Ramos (cell line): Measurements from ENCODE around the gene USH2A.

Experiments used
- in situ Hi-C: fragments of 300-500 bp; cut with MboI; formaldehyde crosslinking; loops from one replicate; pipeline ENCODE4 v1.14.3; 2022; ENCODE audit warnings: low sequenced_read_pairs; ENCODE audit not compliant: unreplicated experiment

Gene USH2A

DNA sequence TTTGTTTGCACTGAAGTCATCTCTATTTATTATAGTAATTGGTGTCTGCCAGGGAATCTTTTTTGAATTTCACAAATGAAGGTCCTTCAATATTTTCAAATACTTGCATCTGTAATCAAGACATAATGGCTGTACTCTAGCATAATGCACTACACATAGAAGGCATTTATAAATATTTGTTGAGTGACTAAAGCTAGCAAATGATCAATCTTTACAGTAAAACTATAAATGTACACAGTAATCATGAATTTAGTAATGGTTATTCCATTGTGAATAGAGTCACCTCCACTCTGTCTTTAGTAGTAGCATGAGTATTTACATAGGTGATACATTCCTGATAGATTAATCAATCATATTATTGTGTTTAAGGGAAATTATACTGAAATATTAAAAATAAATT lies 119.6 kb downstream of the USH2A start:
- in situ Hi-C loops, result no loop called here

DNA sequence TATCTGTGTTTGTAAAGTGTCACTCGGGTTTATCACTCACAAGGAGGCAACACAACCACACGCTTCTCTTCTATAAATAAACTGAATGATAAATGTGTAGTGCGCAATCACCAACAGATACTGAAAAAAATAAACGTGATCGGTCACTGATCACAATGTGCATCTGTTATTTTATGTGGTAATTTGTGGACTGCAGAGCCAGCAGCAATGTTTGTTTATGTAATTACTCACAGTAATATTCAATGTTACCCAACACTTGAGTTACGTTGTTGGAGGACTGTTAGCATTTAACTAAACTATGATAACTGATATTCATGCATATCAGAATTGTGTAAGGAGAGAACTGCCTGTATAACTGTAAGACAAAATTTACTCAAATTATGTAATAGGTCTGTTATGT lies 129.6 kb downstream of the USH2A start:
- in situ Hi-C loops, result no loop called here

DNA sequence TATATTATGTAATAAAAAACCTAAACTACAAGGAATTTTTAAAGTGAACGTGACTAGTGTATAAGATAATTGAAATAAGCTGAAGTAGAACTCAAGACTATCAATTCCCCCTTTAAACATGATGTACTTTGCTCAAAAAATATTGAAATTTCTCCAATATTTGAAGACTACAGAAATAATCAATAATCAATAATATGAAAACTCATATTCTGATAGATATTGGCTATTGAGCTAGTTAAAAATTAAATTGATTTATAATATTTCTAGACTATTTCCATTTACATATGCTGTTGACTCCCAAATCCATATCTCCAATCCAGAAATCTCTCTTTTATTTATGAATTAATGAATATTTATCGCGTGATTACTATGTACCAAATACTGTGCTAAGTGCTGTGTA lies 133.2 kb downstream of the USH2A start:
- in situ Hi-C loops, result no loop called here

DNA sequence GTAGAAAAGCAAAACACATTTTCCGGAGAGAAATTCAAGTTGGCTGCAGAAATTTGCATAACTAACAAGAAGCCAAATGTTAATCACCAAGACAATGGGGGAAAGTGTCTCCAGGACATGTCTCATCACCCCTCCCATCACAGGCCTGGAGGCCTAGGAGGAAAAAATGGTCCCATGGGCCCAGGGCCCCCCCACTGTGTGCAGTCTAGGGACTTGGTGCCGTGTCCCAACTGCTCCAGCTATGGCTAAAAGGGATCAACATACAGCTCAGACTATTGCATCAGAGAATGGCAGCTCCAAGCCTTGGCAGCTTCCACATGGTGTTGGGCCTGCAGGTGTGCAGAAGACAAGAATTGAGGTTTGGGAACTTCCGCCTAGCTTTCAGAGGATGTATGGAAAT lies 138.2 kb downstream of the USH2A start:
- in situ Hi-C loops, result no loop called here

DNA sequence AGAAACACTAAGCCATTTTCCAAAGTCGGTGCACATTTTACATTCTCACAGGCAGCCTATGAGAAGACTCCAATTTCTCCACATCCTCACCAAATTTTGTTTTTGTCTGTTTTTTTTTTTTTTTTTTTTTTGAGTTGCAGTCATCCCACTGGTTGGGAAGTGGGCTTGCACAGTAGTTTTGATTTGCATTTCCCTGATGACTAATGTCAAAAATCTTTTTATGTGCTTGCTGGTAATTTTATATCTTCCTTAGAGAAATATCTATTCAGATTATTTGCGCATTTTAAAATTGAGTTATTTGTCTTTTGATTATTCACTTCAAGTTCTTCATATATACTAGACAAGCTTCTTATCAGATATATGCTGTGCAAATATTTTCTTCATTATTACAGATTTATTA lies 141.5 kb downstream of the USH2A start:
- in situ Hi-C loops, result no loop called here

DNA sequence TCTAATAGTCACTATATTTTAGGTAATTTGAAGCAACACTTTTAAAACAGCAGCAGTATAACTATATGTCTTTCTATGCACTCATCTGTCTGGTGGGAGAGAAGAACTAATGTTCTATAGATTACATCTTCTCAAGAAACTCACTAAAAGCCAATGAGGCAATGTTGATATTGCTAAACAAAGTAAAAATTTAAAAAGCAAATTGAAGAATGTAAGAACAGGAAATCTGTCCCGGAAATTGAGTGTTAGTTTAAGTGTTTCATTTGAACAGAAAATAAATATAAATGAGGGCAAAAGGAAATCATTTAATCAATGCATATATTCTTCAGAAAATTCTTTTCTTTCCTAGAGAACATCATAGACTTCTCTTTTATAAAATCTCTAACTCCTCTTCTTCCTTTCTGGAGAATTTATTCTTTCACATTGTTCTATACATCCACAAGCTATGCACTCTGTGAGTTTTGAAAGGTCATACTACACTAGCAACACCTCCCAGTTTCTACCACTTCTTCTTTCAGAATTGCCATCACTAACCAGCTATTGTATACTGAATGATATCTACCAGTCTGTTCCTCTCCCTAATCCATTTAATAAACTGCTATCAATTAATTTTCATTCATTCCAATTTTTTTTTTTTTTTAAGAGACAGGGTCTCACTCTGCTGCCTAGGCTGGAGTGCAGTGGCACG lies 153.0 kb downstream of the USH2A start:
- in situ Hi-C loops, result no loop called here

DNA sequence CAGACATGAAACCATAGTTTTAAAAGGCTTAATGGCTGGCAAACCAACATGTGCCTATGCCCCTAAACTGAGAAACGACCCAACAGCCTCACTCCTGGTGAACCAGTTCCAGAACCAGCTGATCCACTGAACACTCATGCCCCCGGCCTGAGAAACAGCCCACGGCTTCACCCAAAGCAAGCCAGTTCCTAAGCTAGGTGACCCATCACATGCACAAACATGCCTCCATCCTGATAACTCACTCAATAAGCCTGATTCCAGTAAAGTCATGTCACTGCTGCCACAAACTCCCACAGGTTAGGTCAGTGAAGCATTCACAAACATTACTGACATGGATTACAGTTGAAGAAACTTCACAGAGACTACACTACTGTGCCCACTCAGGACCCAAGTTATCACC lies 161.6 kb downstream of the USH2A start:
- in situ Hi-C loops, result no loop called here

DNA sequence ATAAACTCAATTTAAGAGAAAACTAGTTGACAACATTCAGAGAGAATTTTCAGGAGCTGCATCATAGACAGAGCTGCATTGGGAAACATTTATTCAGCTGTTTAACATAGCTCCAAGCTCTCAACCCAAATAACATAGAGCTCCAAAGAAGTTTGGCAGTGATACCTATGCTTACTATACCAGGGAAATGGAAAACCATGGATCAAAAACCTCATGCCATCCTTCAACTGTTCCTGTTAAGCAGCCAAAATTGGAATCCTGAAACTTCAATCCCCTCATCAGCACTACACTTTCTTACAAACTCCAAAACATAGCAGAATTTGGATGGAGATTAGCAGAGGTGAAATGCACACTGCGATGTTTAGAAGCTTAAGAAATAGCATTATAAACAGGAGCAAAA lies 164.4 kb downstream of the USH2A start:
- in situ Hi-C loops, result no loop called here

DNA sequence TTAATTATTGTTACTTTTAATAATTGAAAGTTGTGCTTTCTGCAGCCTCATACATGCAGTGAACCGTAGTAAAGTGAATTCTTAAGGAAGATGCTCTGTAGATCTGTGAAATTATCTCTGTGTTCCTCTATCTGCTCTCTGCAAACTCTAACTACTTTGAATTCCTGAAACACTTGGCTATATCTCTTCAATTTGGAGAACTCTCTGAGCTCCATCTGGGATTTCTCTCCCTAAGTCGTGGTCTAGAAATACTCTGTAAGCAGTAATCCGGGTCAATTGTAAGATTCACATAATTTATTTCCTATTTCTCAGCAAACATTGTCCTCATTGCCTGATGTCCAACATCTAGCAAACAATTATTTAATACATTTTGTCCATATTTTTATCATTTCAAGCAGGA lies 164.9 kb downstream of the USH2A start:
- in situ Hi-C loops, result no loop called here

DNA sequence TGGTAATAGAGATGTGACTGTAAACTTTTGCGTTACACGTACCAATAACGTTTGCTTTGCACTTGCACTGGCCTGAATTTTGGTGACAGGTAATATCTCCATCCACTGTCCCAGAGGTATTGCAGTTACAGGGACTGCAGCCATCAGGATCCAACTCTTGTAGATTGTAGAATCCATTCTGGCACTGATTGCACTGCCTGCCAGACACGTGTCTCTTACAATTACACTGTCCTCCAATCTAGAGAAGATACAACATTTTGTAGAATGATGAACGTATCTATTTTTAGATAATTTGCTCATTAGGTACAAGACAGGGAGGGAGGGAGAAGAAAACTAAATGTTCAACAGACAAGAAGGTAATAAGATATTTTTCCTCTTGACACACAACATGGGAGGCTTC lies 172.4 kb downstream of the USH2A start:
- in situ Hi-C loops, result no loop called here

DNA sequence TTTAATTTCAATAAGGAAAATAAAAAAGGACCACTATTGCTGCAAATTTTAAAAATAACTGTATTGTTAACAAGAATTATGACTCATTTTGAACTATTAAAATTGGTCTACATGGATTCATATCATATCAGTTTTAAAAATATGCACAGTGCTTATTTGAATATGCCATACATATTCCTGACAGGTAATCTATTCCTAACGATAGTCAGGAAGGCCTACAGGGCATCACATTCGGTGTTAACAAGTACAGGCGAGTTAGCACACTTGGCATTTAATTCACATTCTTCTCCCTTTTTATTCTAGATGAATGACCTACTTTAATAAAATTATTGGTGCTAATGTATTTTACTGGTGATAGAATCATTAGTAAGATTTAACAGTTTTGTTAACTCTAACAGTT lies 174.6 kb downstream of the USH2A start:
- in situ Hi-C loops, result no loop called here

DNA sequence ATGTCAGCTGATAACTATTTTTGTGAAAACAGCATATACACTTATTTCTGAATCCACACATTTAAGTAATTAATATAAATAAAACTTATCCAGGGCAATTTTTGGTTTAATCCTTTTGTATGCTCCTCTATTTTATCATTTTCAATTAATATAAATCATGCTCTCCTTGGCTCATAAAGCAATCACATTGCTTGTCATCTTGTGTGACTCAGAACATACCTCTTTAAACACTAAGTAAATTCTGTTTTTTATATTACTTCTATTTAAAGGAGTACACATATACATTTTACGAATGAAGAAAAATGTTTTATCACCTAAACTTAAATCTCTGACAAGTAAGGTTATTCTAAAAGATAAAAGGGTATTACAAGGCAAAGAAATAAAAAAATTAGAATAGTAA lies 175.3 kb downstream of the USH2A start:
- in situ Hi-C loops, result no loop called here

DNA sequence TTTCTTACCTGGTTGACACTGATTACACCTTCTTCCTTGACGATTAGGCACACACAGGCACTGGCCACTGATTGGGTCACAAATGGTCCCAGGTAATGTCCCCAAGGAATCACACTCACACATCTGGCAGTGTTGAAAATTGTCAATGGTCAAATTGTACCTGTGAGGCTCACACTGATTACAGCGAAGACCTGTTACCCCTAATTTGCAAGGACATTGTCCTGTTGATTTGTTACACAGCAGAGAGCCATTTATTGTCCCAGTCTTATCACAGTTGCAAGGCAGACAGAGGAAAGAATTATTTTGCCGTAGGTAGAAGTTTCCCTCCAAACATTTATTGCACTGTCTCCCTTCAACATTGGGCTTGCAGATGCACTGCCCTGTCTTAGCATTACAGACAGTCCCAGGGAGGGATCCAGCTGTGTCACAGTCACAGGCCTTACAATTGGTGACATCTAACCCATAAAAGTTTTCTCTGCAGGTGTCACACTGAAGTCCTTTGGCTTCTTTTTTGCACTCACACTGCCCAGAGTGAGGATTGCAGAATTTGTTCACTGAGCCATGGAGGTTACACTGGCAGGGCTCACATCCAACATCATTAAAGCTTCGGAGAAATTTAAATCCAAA lies 176.6 kb downstream of the USH2A start:
- in situ Hi-C loops, result no loop called here

DNA sequence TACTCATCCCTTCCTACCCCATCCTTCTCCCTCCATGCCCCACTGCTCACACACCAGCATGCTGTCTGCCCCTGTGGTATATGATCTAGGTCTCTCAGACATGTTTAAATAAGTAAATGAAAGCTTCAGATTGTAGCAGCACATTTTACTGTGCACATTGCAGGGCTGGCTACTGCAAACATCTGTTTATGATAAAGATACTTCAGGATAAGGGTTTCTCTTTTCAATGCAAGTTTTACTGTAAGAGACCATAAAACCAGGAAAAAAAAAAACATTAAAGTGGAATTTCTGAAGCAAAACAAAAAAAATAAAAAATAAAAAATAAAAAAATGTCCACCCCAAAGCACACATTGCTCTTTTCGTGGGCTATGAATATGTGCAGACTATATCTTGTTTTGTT lies 184.4 kb downstream of the USH2A start:
- in situ Hi-C loops, result no loop called here

DNA sequence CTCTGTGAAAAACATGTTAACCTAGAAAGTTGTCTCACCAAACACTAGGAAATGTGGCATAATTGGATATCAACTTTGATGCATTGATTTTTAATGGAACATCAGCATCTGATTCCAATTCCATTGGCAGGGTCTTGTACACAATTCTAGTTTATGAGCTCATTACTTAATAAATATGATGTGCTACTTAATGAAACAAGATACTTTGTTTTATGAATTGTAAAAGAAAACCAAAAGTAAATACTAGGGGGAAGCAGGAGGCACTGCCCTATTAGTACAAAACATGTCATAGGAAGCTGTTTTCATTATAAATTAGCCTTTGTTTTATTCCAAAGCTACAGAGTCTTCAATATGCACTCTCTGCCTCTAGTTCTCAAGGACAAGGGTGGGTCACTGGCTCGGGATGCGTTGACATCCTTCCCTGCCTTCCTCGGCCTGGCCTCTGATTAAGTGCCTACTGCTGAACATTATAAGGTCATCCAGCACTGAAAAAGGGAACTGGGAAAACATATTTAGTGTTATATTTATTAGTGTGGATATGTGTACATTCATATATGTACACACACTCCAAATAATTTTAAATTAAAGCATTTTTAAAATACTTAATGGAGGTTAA lies 185.2 kb downstream of the USH2A start:
- in situ Hi-C loops, result no loop called here

DNA sequence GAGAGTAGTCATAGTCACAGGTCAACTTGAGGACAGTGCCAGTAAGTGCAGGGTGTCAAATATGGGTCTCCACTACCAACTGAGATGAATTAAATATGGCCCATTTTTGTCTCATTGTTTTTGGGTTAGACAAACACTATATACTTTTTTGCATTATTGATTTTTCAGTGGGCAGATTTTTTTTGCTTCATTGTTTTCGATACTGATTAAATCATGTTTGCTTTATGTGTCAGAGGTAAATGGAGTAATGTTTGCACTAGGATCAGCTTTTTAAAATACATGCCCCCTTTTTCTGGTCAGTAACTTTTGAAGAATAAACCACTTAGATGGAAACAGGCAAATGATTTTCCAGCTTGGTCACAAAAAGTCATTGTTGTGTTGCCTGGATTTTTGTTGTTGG lies 199.0 kb downstream of the USH2A start:
- in situ Hi-C loops, result no loop called here

DNA sequence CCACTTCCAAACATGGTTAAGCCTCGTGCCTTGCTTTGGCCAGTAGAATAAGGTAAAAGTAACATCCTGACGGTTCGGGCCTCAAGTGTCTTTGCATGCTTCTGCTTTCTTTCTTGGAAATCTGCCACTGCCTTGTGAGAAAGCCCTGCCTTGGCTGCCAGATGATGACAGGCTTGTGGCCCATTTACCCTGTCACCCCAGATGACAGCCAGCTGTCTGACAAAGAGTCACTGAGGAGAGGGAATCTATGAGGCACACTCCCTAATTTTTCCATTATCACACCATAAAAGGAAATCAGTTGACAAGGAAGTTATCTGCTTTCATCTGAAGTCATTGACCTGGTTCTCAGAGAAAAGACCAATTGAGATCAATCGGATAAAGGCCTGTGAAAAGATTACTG lies 199.8 kb downstream of the USH2A start:
- in situ Hi-C loops, result no loop called here

DNA sequence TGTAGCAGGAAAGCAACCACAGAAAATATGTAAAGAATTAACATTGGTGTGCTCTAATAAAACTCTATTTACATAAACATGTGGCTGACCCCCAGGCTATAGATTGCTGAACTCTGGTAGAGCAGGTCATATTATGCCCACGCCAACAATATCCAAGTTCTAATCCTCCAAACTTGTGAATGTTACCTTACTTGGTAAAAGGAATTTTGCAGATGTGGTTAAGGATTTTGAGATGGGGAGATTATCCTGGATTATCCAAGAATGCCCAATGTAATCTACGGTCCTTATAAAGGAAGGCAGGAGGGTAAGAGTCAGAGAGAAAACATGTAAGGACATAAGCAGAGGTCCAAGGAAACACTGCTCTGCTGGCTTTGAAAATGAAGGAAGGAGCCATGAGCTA lies 201.0 kb downstream of the USH2A start:
- in situ Hi-C loops, result no loop called here

DNA sequence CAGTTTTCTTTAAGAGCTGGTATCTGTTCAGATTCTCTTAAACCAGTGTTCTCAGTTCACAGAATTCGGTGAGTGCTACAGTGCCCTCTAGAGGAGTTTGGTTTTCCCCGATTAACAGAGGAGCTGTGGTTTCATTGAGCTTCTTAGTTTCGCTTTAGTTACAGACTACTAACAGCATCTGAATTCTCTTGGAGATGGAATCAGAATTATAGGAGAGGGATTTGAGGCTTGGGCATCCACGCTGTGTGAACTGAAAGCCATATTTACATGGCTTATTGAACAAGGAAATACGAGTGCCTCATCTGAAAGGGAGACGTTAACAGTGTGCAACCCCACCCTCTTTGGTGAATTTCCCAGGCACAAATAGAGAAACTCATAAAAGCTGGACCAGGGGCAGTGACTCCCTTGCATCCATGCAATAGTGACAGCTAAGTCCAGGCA lies 202.0 kb downstream of the USH2A start:
- in situ Hi-C loops, result no loop called here

DNA sequence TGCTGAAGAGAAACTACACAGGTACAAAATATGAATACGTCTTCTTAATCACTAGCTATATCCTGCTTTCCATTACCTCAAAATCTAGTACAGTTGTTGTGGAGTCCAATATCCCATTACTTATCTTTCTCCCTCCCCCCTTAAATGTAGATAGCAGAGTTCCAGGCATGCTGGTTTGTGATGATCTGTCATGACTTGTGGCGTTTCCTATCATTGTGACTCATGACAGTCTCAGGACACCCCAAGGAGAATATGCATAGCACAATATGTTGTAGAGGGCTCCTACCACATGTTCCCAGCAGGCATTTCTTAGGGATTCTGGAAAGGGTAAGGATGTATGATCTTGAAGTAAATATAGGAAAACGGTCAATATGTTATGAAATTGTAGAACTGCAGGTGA lies 206.9 kb downstream of the USH2A start:
- in situ Hi-C loops, result no loop called here

DNA sequence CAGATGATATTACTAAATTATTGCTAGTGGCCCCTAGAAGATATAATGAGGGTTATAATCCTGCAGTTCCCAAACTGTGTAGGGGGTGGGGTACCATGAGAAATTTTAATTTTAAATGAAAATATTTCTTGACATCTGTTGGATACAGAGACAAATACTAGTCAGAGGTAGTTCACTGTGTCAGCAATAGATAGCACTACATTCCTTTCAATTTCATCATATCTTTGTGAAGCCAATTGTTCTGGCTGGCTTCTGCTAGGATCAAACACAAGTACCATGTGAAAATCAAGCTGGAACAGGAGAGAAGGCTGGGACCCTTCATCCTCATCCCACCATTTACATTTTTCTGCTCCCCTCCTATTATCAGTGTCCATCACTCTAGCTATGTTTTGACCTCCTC lies 208.1 kb downstream of the USH2A start:
- in situ Hi-C loops, result no loop called here

DNA sequence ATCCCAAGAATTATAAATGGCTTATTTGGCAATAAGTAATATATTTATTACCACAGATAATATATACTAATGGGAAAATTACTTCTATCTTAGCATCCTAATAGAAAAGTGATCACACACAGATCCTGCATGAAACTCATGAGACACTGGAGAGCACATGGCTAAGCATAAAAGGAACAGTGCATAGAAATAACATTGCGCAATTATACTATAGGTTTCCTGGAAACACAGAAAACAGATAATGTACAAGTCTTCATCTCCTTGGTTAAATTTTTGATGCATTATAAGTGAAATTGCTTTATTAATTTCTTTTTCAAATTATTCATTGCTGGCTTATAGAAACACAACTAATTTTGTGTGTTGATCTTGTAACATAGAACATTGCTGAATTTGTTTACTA lies 210.4 kb downstream of the USH2A start:
- in situ Hi-C loops, result no loop called here
